ENCODE measurements around the gene NHLH2. TPM values are rescaled to one million over a fixed set of nuclear protein-coding genes. Genes with fewer than 3 reads are reported as not detected.

NHLH2 gene
- total RNA-seq, 1 experiment from 2014 or later: not detected

DNA sequence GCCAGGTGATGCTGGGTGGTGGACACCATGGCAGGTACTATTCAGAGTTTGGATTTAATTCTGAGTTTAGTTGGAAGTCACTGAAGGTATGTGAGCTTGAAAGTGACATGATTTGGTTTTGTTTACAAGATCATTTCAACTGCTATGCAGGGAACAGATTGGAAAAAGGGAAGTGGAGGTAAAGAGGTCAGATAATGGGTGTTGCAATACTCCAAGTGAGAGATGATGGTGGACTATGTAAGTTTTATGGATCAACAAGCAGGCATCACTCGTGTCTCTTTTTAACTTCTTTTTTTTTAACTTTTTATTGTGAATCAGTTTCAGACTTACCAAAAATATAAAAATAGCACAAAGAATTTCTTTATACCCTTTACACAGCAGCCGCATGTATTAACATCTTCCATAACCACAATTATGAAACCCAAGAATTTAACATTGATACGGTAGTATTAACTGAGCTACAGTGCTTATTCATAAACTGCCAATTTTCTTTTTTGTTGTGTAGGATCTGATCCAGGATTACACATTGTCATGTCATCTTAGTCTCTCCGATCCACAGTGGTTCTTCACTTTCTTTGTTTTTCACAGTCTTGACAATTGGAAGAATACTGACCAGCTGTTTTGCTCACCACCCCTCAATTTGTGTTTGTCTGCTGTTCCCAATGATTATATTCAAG is 24.9 kb upstream of the NHLH2 start:
- DNase-seq (ENCODE audit: low read depth, low spot score) (no peak), ATAC-seq (no peak)
- in situ Hi-C loops (cut with HindIII; ENCODE audit: low pct_unique_long_range_greater_than_20kb, low sequenced_read_pairs) (no loop called here), intact Hi-C loops (cut with micrococcal nuclease; ENCODE audit: unreplicated experiment) (no loop called here)
- H3K4me1 ChIP-seq (ENCODE audit: control insufficient read depth, insufficient read depth, low read length): no peaks in the 10 kb centered on the region
- no peaks in the 10 kb centered on the region for H3K9me3 ChIP-seq (ENCODE audit: control insufficient read depth, insufficient read depth, low read depth, low read length)
- POLR2A ChIA-PET: no interaction called here
- H3K27ac ChIP-seq (ENCODE audit: low read length): no peak overlapping the region
- H3K27me3 ChIP-seq (ENCODE audit: control insufficient read depth, insufficient read depth, low read length): no peaks in the 10 kb centered on the region
- TF ChIP-seq SIN3A (IDR thresholded peaks at IDR 0.05; ENCODE audit: borderline replicate concordance, insufficient read depth, low read depth, low read length): no peak
- TF ChIP-seq, protein P1, sequence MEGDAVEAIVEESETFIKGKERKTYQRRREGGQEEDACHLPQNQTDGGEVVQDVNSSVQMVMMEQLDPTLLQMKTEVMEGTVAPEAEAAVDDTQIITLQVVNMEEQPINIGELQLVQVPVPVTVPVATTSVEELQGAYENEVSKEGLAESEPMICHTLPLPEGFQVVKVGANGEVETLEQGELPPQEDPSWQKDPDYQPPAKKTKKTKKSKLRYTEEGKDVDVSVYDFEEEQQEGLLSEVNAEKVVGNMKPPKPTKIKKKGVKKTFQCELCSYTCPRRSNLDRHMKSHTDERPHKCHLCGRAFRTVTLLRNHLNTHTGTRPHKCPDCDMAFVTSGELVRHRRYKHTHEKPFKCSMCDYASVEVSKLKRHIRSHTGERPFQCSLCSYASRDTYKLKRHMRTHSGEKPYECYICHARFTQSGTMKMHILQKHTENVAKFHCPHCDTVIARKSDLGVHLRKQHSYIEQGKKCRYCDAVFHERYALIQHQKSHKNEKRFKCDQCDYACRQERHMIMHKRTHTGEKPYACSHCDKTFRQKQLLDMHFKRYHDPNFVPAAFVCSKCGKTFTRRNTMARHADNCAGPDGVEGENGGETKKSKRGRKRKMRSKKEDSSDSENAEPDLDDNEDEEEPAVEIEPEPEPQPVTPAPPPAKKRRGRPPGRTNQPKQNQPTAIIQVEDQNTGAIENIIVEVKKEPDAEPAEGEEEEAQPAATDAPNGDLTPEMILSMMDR (IDR thresholded peaks at IDR 0.05): no peak
- TF ChIP-seq TCF7L2 (IDR thresholded peaks at IDR 0.05; ENCODE audit: low read depth, low read length): no peak
- TF ChIP-seq, protein P2, sequence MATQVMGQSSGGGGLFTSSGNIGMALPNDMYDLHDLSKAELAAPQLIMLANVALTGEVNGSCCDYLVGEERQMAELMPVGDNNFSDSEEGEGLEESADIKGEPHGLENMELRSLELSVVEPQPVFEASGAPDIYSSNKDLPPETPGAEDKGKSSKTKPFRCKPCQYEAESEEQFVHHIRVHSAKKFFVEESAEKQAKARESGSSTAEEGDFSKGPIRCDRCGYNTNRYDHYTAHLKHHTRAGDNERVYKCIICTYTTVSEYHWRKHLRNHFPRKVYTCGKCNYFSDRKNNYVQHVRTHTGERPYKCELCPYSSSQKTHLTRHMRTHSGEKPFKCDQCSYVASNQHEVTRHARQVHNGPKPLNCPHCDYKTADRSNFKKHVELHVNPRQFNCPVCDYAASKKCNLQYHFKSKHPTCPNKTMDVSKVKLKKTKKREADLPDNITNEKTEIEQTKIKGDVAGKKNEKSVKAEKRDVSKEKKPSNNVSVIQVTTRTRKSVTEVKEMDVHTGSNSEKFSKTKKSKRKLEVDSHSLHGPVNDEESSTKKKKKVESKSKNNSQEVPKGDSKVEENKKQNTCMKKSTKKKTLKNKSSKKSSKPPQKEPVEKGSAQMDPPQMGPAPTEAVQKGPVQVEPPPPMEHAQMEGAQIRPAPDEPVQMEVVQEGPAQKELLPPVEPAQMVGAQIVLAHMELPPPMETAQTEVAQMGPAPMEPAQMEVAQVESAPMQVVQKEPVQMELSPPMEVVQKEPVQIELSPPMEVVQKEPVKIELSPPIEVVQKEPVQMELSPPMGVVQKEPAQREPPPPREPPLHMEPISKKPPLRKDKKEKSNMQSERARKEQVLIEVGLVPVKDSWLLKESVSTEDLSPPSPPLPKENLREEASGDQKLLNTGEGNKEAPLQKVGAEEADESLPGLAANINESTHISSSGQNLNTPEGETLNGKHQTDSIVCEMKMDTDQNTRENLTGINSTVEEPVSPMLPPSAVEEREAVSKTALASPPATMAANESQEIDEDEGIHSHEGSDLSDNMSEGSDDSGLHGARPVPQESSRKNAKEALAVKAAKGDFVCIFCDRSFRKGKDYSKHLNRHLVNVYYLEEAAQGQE (IDR thresholded peaks at IDR 0.05; ENCODE audit: insufficient read depth in 1 of 2, low read depth in 2 of 2, low read length in 1 of 2): no peak
- no peak for TF ChIP-seq POLR2AphosphoS5 (IDR thresholded peaks at IDR 0.05; ENCODE audit: low read depth, low read length)
- no TSS peak for BruUV-seq (replicated peaks)
- no peak overlapping the region for H3K4me3 ChIP-seq (ENCODE audit: low read depth in 2 of 2, low read length in 2 of 2)
- CTCF ChIA-PET: no interaction called here
- no peaks in the 10 kb centered on the region for H3K36me3 ChIP-seq (ENCODE audit: control insufficient read depth, insufficient read depth, low read length)

DNA sequence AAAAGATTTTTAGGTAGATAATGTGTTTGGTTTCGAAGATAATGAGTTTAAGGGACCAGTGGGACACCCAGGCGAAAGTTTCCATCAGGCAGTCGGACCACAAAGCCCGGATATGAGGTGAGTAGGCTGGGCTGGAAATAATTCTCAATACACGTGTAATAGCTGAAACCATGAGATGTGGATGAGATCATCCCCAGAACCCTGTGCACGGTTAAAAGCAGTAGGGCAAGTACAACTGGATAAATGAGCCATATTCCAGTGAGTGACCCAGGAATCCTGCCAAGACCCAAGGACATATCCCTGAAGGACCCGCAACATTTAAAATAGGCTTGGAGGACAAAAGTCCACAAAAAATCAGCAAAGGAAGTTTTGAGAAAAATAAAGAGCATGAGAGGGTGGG is 21.5 kb upstream of the NHLH2 start:
- Histone ChIP-seq H3K4me3 (ENCODE audit: low read depth in 2 of 2, low read length in 2 of 2) (no peak overlapping the region), H3K27me3 (ENCODE audit: control insufficient read depth, insufficient read depth, low read length) (no peaks in the 10 kb centered on the region), H3K27ac (ENCODE audit: low read length) (no peak overlapping the region), H3K36me3 (ENCODE audit: control insufficient read depth, insufficient read depth, low read length) (no peaks in the 10 kb centered on the region), H3K9me3 (ENCODE audit: control insufficient read depth, insufficient read depth, low read depth, low read length) (no peaks in the 10 kb centered on the region), H3K4me1 (ENCODE audit: control insufficient read depth, insufficient read depth, low read length) (no peaks in the 10 kb centered on the region)
- TF ChIP-seq SIN3A (IDR thresholded peaks at IDR 0.05; ENCODE audit: borderline replicate concordance, insufficient read depth, low read depth, low read length): no peak
- TF ChIP-seq POLR2AphosphoS5 (IDR thresholded peaks at IDR 0.05; ENCODE audit: low read depth, low read length): no peak
- TF ChIP-seq, protein P2 (IDR thresholded peaks at IDR 0.05; ENCODE audit: insufficient read depth in 1 of 2, low read depth in 2 of 2, low read length in 1 of 2): no peak
- TF ChIP-seq TCF7L2 (IDR thresholded peaks at IDR 0.05; ENCODE audit: low read depth, low read length): no peak
- DNase-seq (ENCODE audit: low read depth, low spot score): no peak
- CTCF ChIA-PET: no interaction called here
- POLR2A ChIA-PET: no interaction called here
- BruUV-seq (replicated peaks): no TSS peak
- in situ Hi-C loops (cut with HindIII; ENCODE audit: low pct_unique_long_range_greater_than_20kb, low sequenced_read_pairs): no loop called here
- no peak for ATAC-seq
- intact Hi-C loops (cut with micrococcal nuclease; ENCODE audit: unreplicated experiment): no loop called here
